GM21528 (cell line): ENCODE data around the gene KRT32.

Source experiments
- ATAC-seq: cut with Tn5 transposase; IDR thresholded peaks from one replicate; pipeline ENCODE4 v1.9.1; 2021; ENCODE audit warnings: mild to moderate bottlenecking, moderate library complexity; ENCODE audit not compliant: unreplicated experiment, low FRiP score

KRT32 gene

DNA sequence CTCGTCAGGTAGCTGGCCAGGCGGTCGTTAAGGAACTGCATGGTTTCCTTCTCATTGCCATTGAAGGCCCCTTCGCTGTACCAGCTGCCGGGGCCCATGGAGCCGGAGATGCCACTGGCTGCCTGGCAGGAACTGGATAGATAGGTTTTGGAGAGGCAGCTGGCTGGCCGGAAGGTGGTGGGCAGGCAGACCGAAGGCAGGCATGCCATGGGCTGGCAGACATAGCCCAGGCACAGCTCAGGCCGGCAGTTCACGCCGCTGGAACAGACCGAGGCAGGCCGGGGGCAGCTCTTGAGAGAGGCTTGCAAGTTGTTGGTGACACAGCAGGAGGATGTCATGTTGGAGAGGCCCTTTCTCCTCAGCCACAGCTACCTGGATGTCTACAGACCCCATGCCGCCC lies at the start of gene KRT32:
KRT32 (minus strand) TSS at position 399 of the 400 bp plus-strand sequence; CDS start at position 338, 61 bp downstream.
- ATAC-seq: no peak

- ATAC-seq: no peak
Measured at GRCh38 chr17:41516830-41517283, 49.7 kb upstream of the KRT32 start.

DNA sequence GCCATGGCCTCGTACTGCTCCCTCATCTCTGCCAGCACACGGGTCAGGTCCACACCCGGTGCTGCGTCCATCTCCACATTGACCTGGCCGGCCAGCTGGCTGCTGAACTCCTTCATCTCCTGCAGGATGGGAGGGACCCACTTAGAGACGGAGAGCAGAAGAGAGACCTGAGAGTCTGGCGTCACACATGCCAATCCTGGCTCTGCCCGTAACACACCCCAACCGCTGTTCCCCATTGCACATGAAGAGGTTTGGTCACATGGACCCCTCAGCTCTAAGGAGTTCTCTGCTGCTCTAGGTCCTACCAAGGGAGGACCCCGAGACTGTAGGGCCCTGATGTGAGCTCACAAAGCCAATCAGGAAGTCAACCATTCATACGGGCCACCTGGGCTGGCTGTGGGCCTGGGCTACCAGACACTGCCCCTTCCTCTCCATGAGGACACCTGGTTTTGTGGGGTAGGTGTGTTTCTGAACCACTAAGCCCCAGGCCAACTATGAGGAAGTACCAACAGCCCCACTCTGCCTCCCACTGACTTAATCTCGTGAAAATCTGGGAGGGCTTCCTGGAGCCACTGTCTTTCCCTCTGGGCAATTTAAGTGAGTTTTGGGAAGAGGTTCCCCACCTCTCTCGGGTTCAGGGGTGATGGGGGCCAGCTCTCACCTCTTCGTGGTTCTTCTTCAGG lies 49.1 kb upstream of the KRT32 start:
- ATAC-seq: no peak

DNA sequence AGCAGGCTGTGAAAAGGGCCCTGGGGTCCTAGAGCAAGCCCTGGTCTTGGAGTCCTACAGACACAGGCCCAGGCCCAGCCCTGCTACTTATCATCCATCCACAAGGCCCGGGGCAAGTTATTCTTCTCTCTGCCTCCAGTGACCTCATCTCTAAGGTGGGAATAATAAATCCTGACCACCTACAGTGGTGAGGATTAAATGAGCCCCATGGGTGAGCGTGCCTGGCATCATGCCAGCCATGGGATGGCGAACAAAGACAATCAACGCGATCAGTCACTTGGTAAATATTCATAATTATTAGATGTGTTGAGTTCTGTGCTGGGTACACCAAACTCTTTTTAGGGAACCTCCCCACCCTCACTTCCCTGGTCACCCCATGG lies 46.0 kb upstream of the KRT32 start:
- no peak for ATAC-seq

DNA sequence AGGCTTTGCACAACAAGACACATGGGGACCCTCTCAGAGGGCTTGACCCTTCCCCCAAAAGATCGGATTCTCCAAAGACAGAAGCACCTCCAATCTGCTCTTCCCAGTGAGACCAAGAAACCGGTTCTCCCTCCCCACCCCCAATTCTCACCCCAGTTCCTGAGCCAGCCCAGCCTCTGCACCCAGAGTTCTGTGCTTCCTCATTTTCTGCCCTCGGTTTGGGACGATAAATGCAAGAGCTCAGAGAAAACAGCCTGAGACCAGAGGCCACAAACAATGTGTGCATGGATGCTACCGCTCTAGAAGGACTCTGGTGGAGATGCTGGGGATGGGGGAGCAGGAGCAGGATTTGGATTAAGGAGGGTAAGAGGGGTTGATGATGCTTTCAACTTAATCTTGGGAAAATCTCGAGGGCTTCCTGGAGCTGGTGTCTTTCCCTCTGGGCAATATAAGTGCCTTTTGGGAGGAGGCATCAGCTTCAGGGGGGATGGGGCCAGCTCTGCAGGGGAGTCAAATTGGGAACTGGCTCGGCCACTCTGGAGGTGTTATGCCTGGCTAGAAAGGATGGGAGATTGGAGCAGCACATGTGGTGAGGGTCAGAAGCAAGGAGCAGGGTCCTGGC lies 45.5 kb upstream of the KRT32 start:
- ATAC-seq: no peak

DNA sequence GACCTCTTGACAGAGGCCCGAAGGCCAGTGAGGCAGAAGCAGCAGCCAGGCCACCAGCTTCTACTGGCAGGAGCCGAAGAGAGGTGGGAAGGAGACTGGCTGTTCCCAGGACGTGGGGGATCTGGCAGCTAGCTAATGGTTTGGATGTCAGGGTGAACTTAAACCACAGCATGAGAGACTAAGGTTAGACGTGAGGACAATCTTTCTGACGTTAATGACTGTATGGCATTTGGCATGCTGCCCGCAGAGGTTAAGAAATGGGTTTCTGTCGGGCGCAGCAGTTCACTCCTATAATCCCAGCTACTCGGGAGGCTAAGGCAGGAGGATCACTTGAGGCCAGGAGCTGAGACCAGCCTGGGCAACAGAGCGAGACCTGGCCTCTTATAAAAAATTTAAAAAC lies 44.5 kb upstream of the KRT32 start:
- no peak for ATAC-seq

DNA sequence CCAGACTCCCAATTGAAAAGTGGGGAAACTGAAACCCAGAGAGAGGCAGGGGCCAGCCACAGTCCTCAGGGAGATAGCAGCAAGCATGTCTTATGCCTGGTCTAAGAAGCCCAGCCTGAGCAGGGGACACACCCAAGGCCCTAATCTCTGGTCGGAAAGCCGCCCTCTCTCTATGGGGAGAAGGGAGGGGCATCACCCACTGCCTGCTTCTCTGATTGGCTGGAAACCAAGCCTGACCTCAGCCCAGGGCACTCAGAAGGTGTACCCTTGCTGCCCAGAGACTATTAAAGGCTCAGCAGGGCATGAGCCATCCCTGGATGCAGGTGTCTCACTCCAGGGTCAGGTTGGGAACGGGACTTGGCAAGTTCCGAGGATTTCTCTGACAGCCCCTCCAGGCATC lies 43.9 kb upstream of the KRT32 start:
- ATAC-seq: no peak

DNA sequence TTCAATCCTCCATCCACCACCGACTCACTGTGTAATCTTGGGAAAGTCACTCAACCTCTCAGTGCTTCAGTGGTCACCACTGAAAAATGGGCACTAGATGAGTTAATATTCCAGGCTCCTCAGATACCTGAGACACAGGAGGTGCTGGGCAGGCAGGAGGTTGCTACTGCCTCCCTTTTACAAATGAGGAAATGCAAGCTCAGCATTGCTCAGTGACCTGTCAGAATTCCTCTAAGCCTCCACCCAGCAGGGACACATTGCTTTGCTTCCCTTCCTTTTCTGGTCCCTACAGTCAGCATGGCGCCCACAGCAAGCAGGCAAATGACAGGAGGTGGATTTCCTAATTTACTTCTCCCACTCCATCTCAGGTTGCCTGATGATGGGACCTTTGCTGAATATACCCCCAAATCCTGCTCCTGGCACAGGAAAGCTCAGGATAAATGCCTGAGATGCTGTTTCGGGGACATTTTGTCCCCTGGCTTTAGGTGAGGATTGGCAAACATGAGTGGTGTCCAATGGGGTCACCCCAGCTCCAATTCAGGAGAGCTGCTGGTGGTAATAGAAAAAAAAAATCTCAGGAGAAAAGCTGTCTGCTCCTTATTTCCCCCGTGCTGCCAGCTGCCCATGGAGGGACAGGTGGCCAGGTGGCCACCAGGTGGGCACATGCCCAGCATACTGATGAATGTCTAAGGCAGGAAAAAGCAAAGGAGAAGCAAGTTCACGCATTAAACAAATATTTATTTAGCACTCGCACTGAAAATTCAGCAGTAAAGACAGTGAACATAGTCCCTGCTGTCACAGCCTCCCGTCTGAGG lies 43.3 kb upstream of the KRT32 start:
- no peak for ATAC-seq

GRCh38 chr17:41507315-41507880 lies 40.2 kb upstream of the KRT32 start:
- ATAC-seq: no peak

GRCh38 chr17:41505809-41506767 lies 38.9 kb upstream of the KRT32 start:
- no peak for ATAC-seq

GRCh38 chr17:41505007-41505808 lies 38.0 kb upstream of the KRT32 start, which contains the start of gene KRT13:
Gene KRT13 (minus strand): TSS chr17:41505612. CDS start chr17:41505550, 62 bp downstream.
- no peak for ATAC-seq

DNA sequence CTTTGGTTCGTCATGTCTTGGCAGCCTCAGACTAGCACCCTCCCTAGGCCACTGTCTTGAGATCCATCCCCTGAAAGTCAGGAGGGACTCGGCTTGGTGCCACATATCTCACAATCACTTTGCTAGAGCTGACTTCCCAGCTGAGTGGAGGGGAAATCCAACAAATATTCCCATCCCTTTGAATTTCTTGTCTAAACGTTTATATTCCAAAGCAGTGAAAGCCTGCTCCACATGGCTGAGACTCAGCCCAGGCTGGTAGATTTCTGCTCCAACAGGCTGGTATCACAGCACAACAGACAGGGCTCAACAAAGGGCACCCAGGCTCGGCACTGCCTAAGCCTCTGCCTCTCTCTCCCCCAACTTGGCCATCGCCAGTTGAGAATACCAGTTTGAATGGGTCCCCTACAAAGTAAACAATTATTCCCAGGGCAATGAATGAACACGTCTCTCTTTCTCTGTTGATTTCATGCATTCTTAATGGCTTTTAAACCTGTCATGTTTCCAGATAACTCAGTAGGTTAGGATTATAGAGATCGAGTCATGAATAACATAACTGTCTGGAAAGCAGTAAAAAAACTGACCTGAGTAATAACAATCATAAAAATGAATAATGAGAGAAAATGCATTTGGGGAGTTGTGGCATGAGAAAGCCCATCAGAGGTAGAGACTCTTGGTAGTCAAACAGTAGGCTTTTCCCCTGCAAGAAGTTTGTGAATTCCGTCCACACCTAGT lies 37.2 kb upstream of the KRT32 start:
- no peak for ATAC-seq

DNA sequence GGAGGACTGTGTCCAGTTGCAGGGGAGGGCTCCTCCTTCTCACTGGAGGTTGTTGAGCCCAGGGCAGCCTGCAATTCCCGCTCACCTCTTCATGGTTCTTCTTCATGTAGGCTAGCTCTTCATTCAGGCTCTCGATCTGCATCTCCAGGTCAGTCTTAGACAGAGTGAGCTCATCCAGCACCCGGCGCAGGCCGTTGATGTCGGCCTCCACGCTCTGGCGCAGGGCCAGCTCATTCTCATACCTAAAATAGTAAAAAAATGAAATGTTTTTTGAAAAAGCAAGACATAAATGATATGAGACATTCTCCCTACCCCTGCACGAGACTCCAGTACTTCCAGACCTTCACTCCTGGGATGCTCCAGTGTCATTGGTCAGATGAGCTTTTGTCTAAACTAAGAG lies 36.0 kb upstream of the KRT32 start:
- ATAC-seq: no peak

- no peak for ATAC-seq
Measured at GRCh38 chr17:41500131-41500911, 33.1 kb upstream of the KRT32 start.

- ATAC-seq: no peak
Measured at GRCh38 chr17:41499714-41500113, 32.5 kb upstream of the KRT32 start.

- no peak for ATAC-seq
Measured at GRCh38 chr17:41498276-41498675, 31.1 kb upstream of the KRT32 start.

GRCh38 chr17:41496803-41497484 lies 29.8 kb upstream of the KRT32 start:
- ATAC-seq: no peak
